PC-9 (cell line): ENCODE results near the gene WDR12. TPM values are rescaled to one million over a fixed set of nuclear protein-coding genes. Genes with fewer than 3 reads are reported as not detected.

Source experiments
- BruUV-seq: library from RNA; stranded (reverse); fragments of 400-500 nt; replicated peaks from 2 replicates; lab custom pipeline; 2021; lab: Mats Ljungman, UMichigan
- CTCF ChIA-PET: fragments of 300-600 bp; sonication (Branson Sonifier 250); formaldehyde crosslinking; loops from one replicate; lab custom pipeline; 2022; ENCODE audit warnings: antibody characterized with exemption; lab: Charles Lee
- POLR2A ChIA-PET: fragments of 300-600 bp; sonication (Branson Sonifier 250); formaldehyde crosslinking; loops from one replicate; lab custom pipeline; 2022; ENCODE audit warnings: antibody characterized with exemption; ENCODE audit not compliant: unreplicated experiment; lab: Charles Lee
- DNase-seq, 2 experiments: peaks; one replicate each; pipeline versions ENCODE4 v3.0.0 to v3.0.0-alpha.2; 2015 to 2022; ENCODE audit warnings: mixed read lengths in 1 of 2
- H2AFZ ChIP-seq: fragments of 200-600 bp; sonication (generic); 2 replicates; pipeline ENCODE4 v1.8.1; 2017; ENCODE audit warnings: antibody characterized with exemption
- H3F3A ChIP-seq: fragments of 200-600 bp; sonication (generic); 2 replicates; pipeline ENCODE4 v1.8.1; 2017; ENCODE audit warnings: antibody characterized with exemption, mild to moderate bottlenecking, low read depth; ENCODE audit not compliant: insufficient read depth
- H3K27ac ChIP-seq: fragments of 200-600 bp; sonication (generic); 2 replicates; pipeline ENCODE4 v1.6.1; 2016; ENCODE audit warnings: mixed run types
- H3K27me3 ChIP-seq: fragments of 200-600 bp; sonication (generic); 2 replicates; pipeline ENCODE4 v1.6.1; 2016; ENCODE audit warnings: low read depth, mixed run types; ENCODE audit not compliant: insufficient read depth
- H3K36me3 ChIP-seq: fragments of 200-600 bp; sonication (generic); 2 replicates; pipeline ENCODE4 v1.6.1; 2016; ENCODE audit warnings: low read depth, mixed run types
- H3K4me1 ChIP-seq: fragments of 200-600 bp; sonication (generic); replicated peaks from 2 replicates; pipeline ENCODE4 v1.6.1; 2016; ENCODE audit warnings: mixed run types; ENCODE audit not compliant: insufficient read depth
- H3K4me2 ChIP-seq: fragments of 200-600 bp; sonication (generic); 2 replicates; pipeline ENCODE4 v1.6.1; 2017; ENCODE audit warnings: mixed run types
- H3K4me3 ChIP-seq: fragments of 200-600 bp; sonication (generic); 2 replicates; pipeline ENCODE4 v1.6.1; 2016; ENCODE audit warnings: mixed run types
- H3K79me2 ChIP-seq: fragments of 200-600 bp; sonication (generic); 2 replicates; pipeline ENCODE4 v1.6.1; 2017; ENCODE audit warnings: low read depth, mixed run types
- H3K9me2 ChIP-seq: fragments of 200-600 bp; sonication (generic); 2 replicates; pipeline ENCODE4 v1.8.1; 2017; ENCODE audit warnings: mild to moderate bottlenecking; ENCODE audit not compliant: insufficient read depth
- H3K9me3 ChIP-seq: fragments of 200-600 bp; sonication (generic); 2 replicates; pipeline ENCODE4 v1.8.1; 2016; ENCODE audit warnings: low read depth; ENCODE audit not compliant: insufficient read depth
- H4K20me1 ChIP-seq: fragments of 200-600 bp; sonication (generic); 2 replicates; pipeline ENCODE4 v1.8.1; 2017; ENCODE audit not compliant: insufficient read depth
- CTCF ChIP-seq: fragments of 200-600 bp; sonication (generic); conservative IDR thresholded peaks from 2 replicates; pipeline ENCODE4 v1.6.1; 2017; ENCODE audit warnings: mixed run types, antibody characterized with exemption, mild to moderate bottlenecking, moderate library complexity
- EZH2 ChIP-seq: fragments of 200-600 bp; sonication (generic); IDR thresholded peaks from 2 replicates; pipeline ENCODE4 v1.8.0; 2017; ENCODE audit warnings: antibody characterized with exemption, low read depth
- intact Hi-C: fragments of 100-400 bp; cut with micrococcal nuclease; formaldehyde crosslinking; loops from one replicate; pipeline ENCODE4 v1.10.0; 2022; ENCODE audit not compliant: unreplicated experiment
- total RNA-seq: library from RNA; stranded (reverse); gene quantifications from 2 replicates; pipeline ENCODE4 v1.2.3, GENCODE V29; 2021

The WDR12 gene
- total RNA-seq, 1 experiment from 2014 or later: 45.3 TPM

GRCh38 chr2:202933958-202934357 is 22.5 kb upstream of the WDR12 start:
- H3K9me3 ChIP-seq: no peaks in the 10 kb centered on the region
- H3K27me3 ChIP-seq: no peaks in the 10 kb centered on the region
- H3K4me3 ChIP-seq: no peak overlapping the region
- no peak overlapping the region for H3K4me2 ChIP-seq
- no peak for TF ChIP-seq CTCF
- no peak for TF ChIP-seq EZH2
- DNase-seq: no peak
- CTCF ChIA-PET: no interaction called here
- no peaks in the 10 kb centered on the region; the same call in 1 of the 2 replicates for H3K9me2 ChIP-seq
- no peaks in the 10 kb centered on the region for H3F3A ChIP-seq
- H3K27ac ChIP-seq: no peak overlapping the region
- BruUV-seq: no TSS peak
- H3K36me3 ChIP-seq: no peaks in the 10 kb centered on the region
- no peaks in the 10 kb centered on the region for H3K79me2 ChIP-seq
- H2AFZ ChIP-seq: no peak overlapping the region
- H3K4me1 ChIP-seq: no peaks in the 10 kb centered on the region
- intact Hi-C loops: no loop called here
- POLR2A ChIA-PET: no interaction called here
- no peaks in the 10 kb centered on the region for H4K20me1 ChIP-seq

- DNase-seq: no peak
- Histone ChIP-seq H3K27ac (no peak overlapping the region), H3K36me3 (no peaks in the 10 kb centered on the region), H3F3A (no peaks in the 10 kb centered on the region), H3K79me2 (no peaks in the 10 kb centered on the region), H3K27me3 (no peaks in the 10 kb centered on the region), H2AFZ (no peak overlapping the region), H3K9me3 (no peaks in the 10 kb centered on the region), H3K9me2 (no peaks in the 10 kb centered on the region; the same call in 1 of the 2 replicates), H3K4me3 (no peak overlapping the region), H3K4me2 (no peak overlapping the region), H3K4me1 (no peaks in the 10 kb centered on the region), H4K20me1 (no peaks in the 10 kb centered on the region)
- no TSS peak for BruUV-seq
- intact Hi-C loops: no loop called here
- TF ChIP-seq CTCF: no peak
- no peak for TF ChIP-seq EZH2
- POLR2A ChIA-PET: interaction anchor here (0.7 kb wide), 1 partner anchor 11 kb away, joined by 5 read pairs; no protein-coding TSS in a partner anchor
- CTCF ChIA-PET: no interaction called here
These were observed 21.7 kb upstream of the WDR12 start for GRCh38 chr2:202933139-202933510.

- intact Hi-C loops: no loop called here
- no peaks in the 10 kb centered on the region for H3F3A ChIP-seq
- no peak overlapping the region for H3K4me3 ChIP-seq
- H3K27ac ChIP-seq: no peak overlapping the region
- TF ChIP-seq CTCF (no peak), EZH2 (no peak)
- ChIA-PET CTCF (no interaction called here), POLR2A (interaction anchor here (0.7 kb wide), 1 partner anchor 11 kb away, joined by 5 read pairs; no protein-coding TSS in a partner anchor)
- H3K9me2 ChIP-seq: no peaks in the 10 kb centered on the region; the same call in 1 of the 2 replicates
- no peak overlapping the region for H2AFZ ChIP-seq
- H3K4me1 ChIP-seq: no peaks in the 10 kb centered on the region
- H3K9me3 ChIP-seq: no peaks in the 10 kb centered on the region
- no peaks in the 10 kb centered on the region for H3K36me3 ChIP-seq
- H3K27me3 ChIP-seq: no peaks in the 10 kb centered on the region
- no peak overlapping the region for H3K4me2 ChIP-seq
- no peaks in the 10 kb centered on the region for H3K79me2 ChIP-seq
- DNase-seq: no peak
- BruUV-seq: no TSS peak
- no peaks in the 10 kb centered on the region for H4K20me1 ChIP-seq
These were observed 21.1 kb upstream of the WDR12 start for GRCh38 chr2:202932425-202933138.
